ENCODE measurements around the gene SIM1. TPM values are rescaled to one million over a fixed set of nuclear protein-coding genes. Genes with fewer than 3 reads are reported as not detected.

SIM1 gene
- total RNA-seq, 2 donors from 2014 or later = not detected

- no peaks in the 10 kb centered on the region for H3K36me3 ChIP-seq
- no peak overlapping the region for H3K4me3 ChIP-seq
These were observed 4.0 kb downstream of the SIM1 start for GRCh38 chr6:100460650-100461204.

GRCh38 chr6:100459592-100460184 is 5.0 kb downstream of the SIM1 start:
- Histone ChIP-seq H3K4me1 (peaks cover 2 to 19% of the 10 kb centered on the region in 2 donors), H3K36me3 (no peaks in the 10 kb centered on the region), H3K9me3 (peaks cover 0 to 4% of the 10 kb centered on the region in 2 donors), H3K27ac (no peak overlapping the region), H3K4me3 (no peak overlapping the region), H3K27me3 (peaks cover 83 to 97% of the 10 kb centered on the region in 2 donors)
- no peak for DNase-seq (ENCODE audit: low spot score)
- TF ChIP-seq CTCF (IDR thresholded peaks at IDR 0.05) = no peak

More at GRCh38 chr6:100460650-100461204, 4.0 kb downstream of the SIM1 start:
- no peak for DNase-seq (ENCODE audit: low spot score)
- Histone ChIP-seq H3K9me3 (no peaks in the 10 kb centered on the region), H3K27ac (no peak overlapping the region), H3K27me3 (peaks cover 83 to 97% of the 10 kb centered on the region in 2 donors), H3K4me1 (peaks cover 2 to 27% of the 10 kb centered on the region in 2 donors)
- TF ChIP-seq CTCF (IDR thresholded peaks at IDR 0.05) = peak in 1 of 2 donors; percentile 27

GRCh38 chr6:100458841-100459591 is 5.7 kb downstream of the SIM1 start:
- H3K36me3 ChIP-seq = no peaks in the 10 kb centered on the region
- no peak overlapping the region for H3K27ac ChIP-seq
- no peak for DNase-seq (ENCODE audit: low spot score)
- peaks cover 0 to 4% of the 10 kb centered on the region in 2 donors for H3K9me3 ChIP-seq
- H3K27me3 ChIP-seq = peaks cover 82 to 96% of the 10 kb centered on the region in 2 donors
- no peak overlapping the region for H3K4me3 ChIP-seq
- no peak for TF ChIP-seq CTCF (IDR thresholded peaks at IDR 0.05)
- peaks cover 2 to 12% of the 10 kb centered on the region in 2 donors for H3K4me1 ChIP-seq

GRCh38 chr6:100457311-100457990 is 7.3 kb downstream of the SIM1 start:
- Histone ChIP-seq H3K27ac (no peak overlapping the region), H3K27me3 (peaks cover 76 to 83% of the 10 kb centered on the region in 2 donors), H3K36me3 (no peaks in the 10 kb centered on the region), H3K9me3 (peaks cover 0 to 4% of the 10 kb centered on the region in 2 donors), H3K4me1 (peaks cover 2 to 8% of the 10 kb centered on the region in 2 donors), H3K4me3 (no peak overlapping the region)
- TF ChIP-seq CTCF (IDR thresholded peaks at IDR 0.05) = no peak
- DNase-seq (ENCODE audit: low spot score) = no peak

GRCh38 chr6:100456908-100457235 is 7.8 kb downstream of the SIM1 start:
- DNase-seq (ENCODE audit: low spot score) = no peak
- no peak overlapping the region for H3K4me3 ChIP-seq
- H3K27me3 ChIP-seq = peaks cover 71 to 77% of the 10 kb centered on the region in 2 donors
- H3K4me1 ChIP-seq = peaks cover 2 to 8% of the 10 kb centered on the region in 2 donors
- TF ChIP-seq CTCF (IDR thresholded peaks at IDR 0.05) = no peak
- H3K36me3 ChIP-seq = no peaks in the 10 kb centered on the region
- no peak overlapping the region for H3K27ac ChIP-seq
- H3K9me3 ChIP-seq = peaks cover 0 to 4% of the 10 kb centered on the region in 2 donors
